Endothelial cell of hepatic sinusoid (primary cell): ENCODE results near the gene ZBTB12.

ENCODE experiments used
- in situ Hi-C: cut with HindIII; loops from 2 replicates; pipeline ENCODE4 v1.10.0; 2017; ENCODE audit warnings: low sequenced_read_pairs

Gene ZBTB12

GRCh38 chr6:31897612-31898382, 4.1 kb downstream of the ZBTB12 start, which contains the start of gene EHMT2:
Gene EHMT2 (minus strand): TSS chr6:31897698. CDS start chr6:31897677, 21 bp downstream.
- in situ Hi-C loops: no loop called here

GRCh38 chr6:31896856-31897611, 4.9 kb downstream of the ZBTB12 start:
- in situ Hi-C loops: no loop called here

- in situ Hi-C loops: no loop called here
Measured at GRCh38 chr6:31896493-31896855, 5.4 kb downstream of the ZBTB12 start.

GRCh38 chr6:31892821-31893220, 9.1 kb downstream of the ZBTB12 start:
- in situ Hi-C loops: no loop called here

- in situ Hi-C loops: no loop called here
Measured at GRCh38 chr6:31889331-31889972, 12.4 kb downstream of the ZBTB12 start.

- in situ Hi-C loops: no loop called here
Measured at GRCh38 chr6:31888276-31889258, 13.3 kb downstream of the ZBTB12 start.

- in situ Hi-C loops: no loop called here
Measured at GRCh38 chr6:31887173-31888007, 14.5 kb downstream of the ZBTB12 start.

GRCh38 chr6:31886541-31886991, 15.3 kb downstream of the ZBTB12 start:
- in situ Hi-C loops: no loop called here

- in situ Hi-C loops: no loop called here
Measured at GRCh38 chr6:31884528-31885035, 17.3 kb downstream of the ZBTB12 start.

- in situ Hi-C loops: no loop called here
Measured at GRCh38 chr6:31883676-31884075, 18.2 kb downstream of the ZBTB12 start.

- in situ Hi-C loops: no loop called here
Measured at GRCh38 chr6:31882344-31882743, 19.5 kb downstream of the ZBTB12 start.

- in situ Hi-C loops: no loop called here
Measured at GRCh38 chr6:31881136-31881859, 20.6 kb downstream of the ZBTB12 start.

- in situ Hi-C loops: no loop called here
Measured at GRCh38 chr6:31880616-31881015, 21.3 kb downstream of the ZBTB12 start.

GRCh38 chr6:31879901-31880300, 22.0 kb downstream of the ZBTB12 start:
- in situ Hi-C loops: no loop called here

- in situ Hi-C loops: no loop called here
Measured at GRCh38 chr6:31879143-31879542, 22.7 kb downstream of the ZBTB12 start.

- in situ Hi-C loops: no loop called here
Measured at GRCh38 chr6:31878726-31879125, 23.2 kb downstream of the ZBTB12 start, which contains the start of gene SLC44A4. Gene SLC44A4 (minus strand): TSS chr6:31878997. CDS start chr6:31878980, 17 bp downstream.

- in situ Hi-C loops: no loop called here
Measured at GRCh38 chr6:31878222-31878621, 23.7 kb downstream of the ZBTB12 start.

- in situ Hi-C loops: no loop called here
Measured at GRCh38 chr6:31877651-31878161, 24.2 kb downstream of the ZBTB12 start.
